Lower leg skin (tissue), 4 donors: ENCODE measurements around the gene GOLGA1. TPM values are rescaled to one million over a fixed set of nuclear protein-coding genes. Genes with fewer than 3 reads are reported as not detected.

Experiments
- DNase-seq, 2 donors: peaks; one replicate each; pipeline ENCODE4 v3.0.0-alpha.2; 2019; ENCODE audit warnings: low spot score in 2 of 2
- H3K4me3 ChIP-seq: fragments of 200-600 bp; sonication (generic); 2 replicates; pipeline ENCODE4 v1.5.1; 2017; ENCODE audit warnings: mild to moderate bottlenecking, low read depth; ENCODE audit not compliant: poor library complexity, severe bottlenecking
- POLR2A ChIP-seq, 2 donors: fragments of 450-650 bp; IDR thresholded peaks; one replicate each; pipeline ENCODE4 v1.6.1; 2016 to 2017; ENCODE audit warnings: antibody characterized with exemption in 2 of 2, mild to moderate bottlenecking in 1 of 2, moderate library complexity in 1 of 2
- WGBS, 2 donors: methylation state at CpG; one replicate each; pipeline ENCODE4 v1.1.5; 2018; 5-methylcytosine and 5-hydroxymethylcytosine counted together
- intact Hi-C: fragments of 100-400 bp; cut with DNase I; formaldehyde crosslinking; loops from one replicate; pipeline ENCODE4 v1.15.0; 2023; ENCODE audit warnings: low total_unique reads
- total RNA-seq, 4 donors: library from RNA; depleted of rRNA; stranded (reverse); fragments of >200 nt; gene quantifications; one replicate each; pipeline ENCODE4 v1.1.0, GENCODE V29; 2016
- TF ChIP-seq, protein P1 (sequence below), 3 donors: fragments of 450-650 bp; IDR thresholded peaks; one replicate each; pipeline ENCODE4 v1.5.1; 2016; ENCODE audit warnings: antibody characterized with exemption in 3 of 3, mild to moderate bottlenecking in 3 of 3, moderate library complexity in 2 of 3

GOLGA1 gene, protein sequence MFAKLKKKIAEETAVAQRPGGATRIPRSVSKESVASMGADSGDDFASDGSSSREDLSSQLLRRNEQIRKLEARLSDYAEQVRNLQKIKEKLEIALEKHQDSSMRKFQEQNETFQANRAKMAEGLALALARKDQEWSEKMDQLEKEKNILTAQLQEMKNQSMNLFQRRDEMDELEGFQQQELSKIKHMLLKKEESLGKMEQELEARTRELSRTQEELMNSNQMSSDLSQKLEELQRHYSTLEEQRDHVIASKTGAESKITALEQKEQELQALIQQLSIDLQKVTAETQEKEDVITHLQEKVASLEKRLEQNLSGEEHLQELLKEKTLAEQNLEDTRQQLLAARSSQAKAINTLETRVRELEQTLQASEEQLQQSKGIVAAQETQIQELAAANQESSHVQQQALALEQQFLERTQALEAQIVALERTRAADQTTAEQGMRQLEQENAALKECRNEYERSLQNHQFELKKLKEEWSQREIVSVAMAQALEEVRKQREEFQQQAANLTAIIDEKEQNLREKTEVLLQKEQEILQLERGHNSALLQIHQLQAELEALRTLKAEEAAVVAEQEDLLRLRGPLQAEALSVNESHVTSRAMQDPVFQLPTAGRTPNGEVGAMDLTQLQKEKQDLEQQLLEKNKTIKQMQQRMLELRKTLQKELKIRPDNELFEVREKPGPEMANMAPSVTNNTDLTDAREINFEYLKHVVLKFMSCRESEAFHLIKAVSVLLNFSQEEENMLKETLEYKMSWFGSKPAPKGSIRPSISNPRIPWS
- 10 to 100 TPM; 15.0 to 23.4 (median 18.0) TPM for total RNA-seq

DNA sequence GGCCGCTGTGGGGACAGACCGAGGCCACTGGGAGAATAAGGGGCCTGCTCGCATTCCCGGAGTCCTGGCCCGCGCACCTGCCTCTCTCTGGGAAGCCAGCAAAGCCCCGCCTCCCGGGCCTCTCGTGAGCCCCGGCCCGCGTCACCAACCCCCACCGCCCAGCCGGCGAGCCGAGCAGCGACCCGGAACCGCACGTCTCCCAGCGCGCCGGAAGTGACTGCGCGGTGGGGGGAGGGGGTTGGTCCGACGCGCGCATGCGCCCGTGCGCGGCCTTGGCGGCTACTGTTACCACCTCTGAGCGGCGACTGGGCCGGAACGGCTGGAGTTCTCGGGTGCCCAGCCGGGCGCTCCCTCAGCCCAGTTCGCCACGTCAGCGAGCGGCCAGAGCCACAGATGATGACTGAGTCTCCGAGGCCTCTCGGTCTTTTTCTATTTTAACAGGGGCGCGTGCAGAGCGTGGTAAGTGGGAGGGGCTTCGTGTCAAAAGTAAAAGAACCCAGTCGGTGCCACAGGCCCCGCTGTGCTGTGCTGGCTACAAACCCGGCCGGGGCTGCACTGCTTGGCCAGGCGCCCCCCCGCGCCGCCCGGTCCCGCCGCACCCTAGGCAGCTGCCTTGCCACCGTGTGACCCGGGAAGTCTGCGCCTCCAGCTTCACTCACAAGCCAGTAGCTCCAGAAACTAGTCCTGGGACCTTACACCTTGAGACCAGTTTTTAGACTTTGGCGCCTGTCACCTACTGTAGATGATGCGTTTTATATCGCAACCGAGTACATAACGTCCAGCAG, at the start of gene GOLGA1:
GOLGA1 (minus strand) TSS at position 190 of the 785 bp plus-strand sequence. CDS start 2,372 bp downstream, outside the sequence.
- DNase-seq = peak; percentile 92 to 99
- WGBS, 2 donors = 1% methylated on average over 33 to 69 of the region's 70 CpGs
- TF ChIP-seq, protein P1, sequence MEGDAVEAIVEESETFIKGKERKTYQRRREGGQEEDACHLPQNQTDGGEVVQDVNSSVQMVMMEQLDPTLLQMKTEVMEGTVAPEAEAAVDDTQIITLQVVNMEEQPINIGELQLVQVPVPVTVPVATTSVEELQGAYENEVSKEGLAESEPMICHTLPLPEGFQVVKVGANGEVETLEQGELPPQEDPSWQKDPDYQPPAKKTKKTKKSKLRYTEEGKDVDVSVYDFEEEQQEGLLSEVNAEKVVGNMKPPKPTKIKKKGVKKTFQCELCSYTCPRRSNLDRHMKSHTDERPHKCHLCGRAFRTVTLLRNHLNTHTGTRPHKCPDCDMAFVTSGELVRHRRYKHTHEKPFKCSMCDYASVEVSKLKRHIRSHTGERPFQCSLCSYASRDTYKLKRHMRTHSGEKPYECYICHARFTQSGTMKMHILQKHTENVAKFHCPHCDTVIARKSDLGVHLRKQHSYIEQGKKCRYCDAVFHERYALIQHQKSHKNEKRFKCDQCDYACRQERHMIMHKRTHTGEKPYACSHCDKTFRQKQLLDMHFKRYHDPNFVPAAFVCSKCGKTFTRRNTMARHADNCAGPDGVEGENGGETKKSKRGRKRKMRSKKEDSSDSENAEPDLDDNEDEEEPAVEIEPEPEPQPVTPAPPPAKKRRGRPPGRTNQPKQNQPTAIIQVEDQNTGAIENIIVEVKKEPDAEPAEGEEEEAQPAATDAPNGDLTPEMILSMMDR (IDR thresholded peaks at IDR 0.05) = no peak
- TF ChIP-seq POLR2A (IDR thresholded peaks at IDR 0.05) = no peak
- intact Hi-C loops = no loop called here
- peak within 1 kb of the TSS; percentile 58 for H3K4me3 ChIP-seq

DNA sequence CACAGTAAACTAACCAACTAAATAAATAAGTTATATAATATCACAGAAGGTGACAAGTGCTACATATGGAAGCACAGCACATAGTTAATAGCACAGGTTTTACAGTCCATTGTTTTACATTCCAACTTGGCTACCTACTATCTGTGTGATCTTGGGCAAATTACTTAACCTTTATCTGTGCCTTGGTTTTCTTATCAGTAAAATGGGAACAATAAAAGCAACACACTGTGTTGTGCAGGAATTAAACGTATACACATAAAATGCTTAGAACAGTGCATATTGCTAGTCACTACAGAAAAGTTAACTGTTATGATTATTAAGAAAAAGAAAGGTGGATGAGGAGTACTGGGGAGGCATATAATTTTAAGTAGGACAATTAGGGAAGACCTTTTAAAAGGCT, 42.8 kb upstream of the GOLGA1 start:
- no peak overlapping the region for H3K4me3 ChIP-seq
- no peak for TF ChIP-seq POLR2A (IDR thresholded peaks at IDR 0.05)
- TF ChIP-seq, protein P1 (IDR thresholded peaks at IDR 0.05) = no peak
- intact Hi-C loops = no loop called here
- 93 to 95% methylated on average over 1 of the region's 1 CpG for WGBS, 2 donors
- DNase-seq = no peak

DNA sequence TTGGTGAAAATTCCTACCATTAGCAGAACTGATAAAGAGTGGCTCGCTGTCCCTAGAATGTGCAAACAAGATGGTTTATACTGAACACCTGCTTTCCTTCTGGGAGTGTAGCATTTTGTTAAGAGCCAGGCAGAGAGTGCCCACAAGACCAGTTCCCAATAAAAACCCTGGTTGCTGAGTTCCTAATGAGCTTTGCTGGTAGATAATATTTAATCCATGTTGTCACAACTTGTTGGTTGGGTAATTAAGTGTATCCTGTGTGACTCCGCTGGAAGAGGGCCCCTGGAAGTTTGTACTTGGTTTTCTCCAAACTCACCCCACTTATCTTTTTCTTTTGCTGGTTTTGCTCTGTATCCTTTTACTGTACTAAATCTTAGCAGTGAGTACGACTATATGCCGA, 39.5 kb upstream of the GOLGA1 start:
- DNase-seq = no peak
- H3K4me3 ChIP-seq = no peak overlapping the region
- intact Hi-C loops = no loop called here
- no peak for TF ChIP-seq POLR2A (IDR thresholded peaks at IDR 0.05)
- TF ChIP-seq, protein P1 (IDR thresholded peaks at IDR 0.05) = no peak
- WGBS, 2 donors = 96 to 98% methylated on average over 4 of the region's 4 CpGs

DNA sequence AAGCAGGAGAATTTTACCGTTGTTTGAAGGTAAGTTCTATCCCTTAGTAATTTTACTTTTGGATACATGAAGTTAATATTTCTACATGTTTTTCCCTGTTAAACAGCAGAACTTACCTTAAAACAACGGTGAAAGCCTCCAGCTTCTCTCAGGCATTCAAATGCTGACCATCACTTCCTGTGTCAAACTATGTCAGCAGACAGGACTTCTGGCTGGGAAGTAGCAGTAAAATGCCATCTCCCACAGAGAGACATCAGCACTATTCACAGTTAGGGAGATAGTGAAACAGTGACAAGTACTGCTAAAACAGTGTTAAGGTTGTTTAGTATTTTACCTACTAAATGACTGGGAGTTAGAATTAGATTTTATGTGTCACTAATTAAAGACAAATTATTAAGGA, 34.2 kb upstream of the GOLGA1 start:
- intact Hi-C loops = no loop called here
- H3K4me3 ChIP-seq = no peak overlapping the region
- DNase-seq = no peak
- 64 to 68% methylated on average over 2 of the region's 2 CpGs for WGBS, 2 donors
- TF ChIP-seq, protein P1 (IDR thresholded peaks at IDR 0.05) = no peak
- TF ChIP-seq POLR2A (IDR thresholded peaks at IDR 0.05) = no peak

DNA sequence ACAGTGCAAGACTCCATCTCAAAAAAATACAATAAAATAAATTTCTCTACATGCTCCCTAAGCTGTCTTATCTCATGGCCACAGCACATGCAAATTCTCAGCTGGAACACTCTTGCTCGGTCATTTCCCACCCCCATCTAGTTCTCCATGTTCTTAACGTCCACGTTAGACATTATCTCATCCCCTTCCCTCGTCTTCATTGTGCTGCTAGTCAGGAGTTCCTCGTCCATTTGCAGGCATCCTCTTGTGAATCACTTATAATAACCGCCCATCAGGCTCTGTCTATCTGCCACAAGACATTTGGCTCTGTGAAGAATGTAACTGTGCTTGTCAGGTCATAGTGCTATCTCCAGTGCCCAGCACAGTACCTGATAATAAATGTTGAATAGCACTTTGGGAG, 32.9 kb upstream of the GOLGA1 start:
- 95 to 99% methylated on average over 6 of the region's 6 CpGs for WGBS, 2 donors
- no peak for TF ChIP-seq POLR2A (IDR thresholded peaks at IDR 0.05)
- TF ChIP-seq, protein P1 (IDR thresholded peaks at IDR 0.05) = no peak
- intact Hi-C loops = no loop called here
- DNase-seq = no peak
- H3K4me3 ChIP-seq = no peak overlapping the region
